Measurements from ENCODE around the gene UBASH3B.
"Not testable (repeated sequence)": the region's sequence is repeated elsewhere in the genome, so short reads cannot be mapped to it uniquely, and the experiment has no call there.

Gene UBASH3B

GRCh38 chr11:122820158-122820557, 164.6 kb downstream of the UBASH3B start:
- DNase-seq: no peak

GRCh38 chr11:122821169-122821568, 165.6 kb downstream of the UBASH3B start:
- DNase-seq: peak in 1 of 2 experiments; percentile 24

- no peak for DNase-seq
Observed at GRCh38 chr11:122822241-122822640, 166.7 kb downstream of the UBASH3B start.

GRCh38 chr11:122823564-122823963, 168.0 kb downstream of the UBASH3B start:
- DNase-seq: no peak

GRCh38 chr11:122829371-122829770, 173.8 kb downstream of the UBASH3B start:
- DNase-seq: not testable (repeated sequence)

GRCh38 chr11:122832297-122832696, 176.8 kb downstream of the UBASH3B start:
- not testable (repeated sequence) for DNase-seq

- DNase-seq: no peak
Observed at GRCh38 chr11:122832721-122833470, 177.4 kb downstream of the UBASH3B start.

- no peak for DNase-seq
Observed at GRCh38 chr11:122833846-122834464, 178.4 kb downstream of the UBASH3B start.

- DNase-seq: no peak
Observed at GRCh38 chr11:122836916-122837315, 181.4 kb downstream of the UBASH3B start.

GRCh38 chr11:122837528-122838346, 182.2 kb downstream of the UBASH3B start:
- DNase-seq: no peak

GRCh38 chr11:122843281-122844141, 188.0 kb downstream of the UBASH3B start:
- DNase-seq: peak; percentile 37 to 49

GRCh38 chr11:122847466-122847865, 191.9 kb downstream of the UBASH3B start:
- DNase-seq: no peak

GRCh38 chr11:122848186-122848585, 192.7 kb downstream of the UBASH3B start:
- DNase-seq: no peak

- no peak for DNase-seq
Observed at GRCh38 chr11:122850076-122850631, 194.6 kb downstream of the UBASH3B start.

- no peak for DNase-seq
Observed at GRCh38 chr11:122851366-122851966, 195.9 kb downstream of the UBASH3B start.

- DNase-seq: no peak
Observed at GRCh38 chr11:122852074-122852795, 196.7 kb downstream of the UBASH3B start.

- no peak for DNase-seq
Observed at GRCh38 chr11:122852796-122853160, 197.3 kb downstream of the UBASH3B start.

GRCh38 chr11:122853261-122853660, 197.7 kb downstream of the UBASH3B start:
- DNase-seq: no peak

- peak; percentile 92 to 96 for DNase-seq
Observed at GRCh38 chr11:122853971-122854446, 198.5 kb downstream of the UBASH3B start.

- no peak for DNase-seq
Observed at GRCh38 chr11:122861631-122862030, 206.1 kb downstream of the UBASH3B start.

GRCh38 chr11:122862091-122862490, 206.6 kb downstream of the UBASH3B start:
- DNase-seq: no peak

All from NCI-H526 (cell line).